ENCODE results near the gene PCAT7.

Gene PCAT7

GRCh38 chr9:94606646-94607422 lies 52.0 kb downstream of the PCAT7 start:
- no peak for DNase-seq

GRCh38 chr9:94607423-94607691 lies 52.5 kb downstream of the PCAT7 start:
- DNase-seq = no peak

DNA sequence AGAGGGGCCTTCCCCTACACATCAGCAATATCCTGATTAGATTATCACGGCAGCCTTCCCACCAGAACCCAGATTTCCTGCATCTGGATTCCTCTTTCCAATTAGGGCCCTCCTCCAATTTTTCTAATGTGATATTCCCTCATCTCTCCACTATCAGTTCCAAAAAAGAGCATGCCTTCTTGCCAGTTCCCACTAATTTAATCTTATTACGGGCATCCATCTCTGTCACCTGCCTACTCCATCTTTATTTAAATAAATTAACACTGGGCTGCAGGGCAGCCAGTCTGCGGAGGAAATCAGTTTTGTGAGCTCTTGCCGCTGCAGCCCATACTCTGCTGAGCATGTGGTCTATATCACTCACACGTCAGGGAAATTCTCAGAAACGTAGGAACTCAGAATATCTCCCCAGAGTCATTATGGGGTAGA lies 55.3 kb downstream of the PCAT7 start:
- DNase-seq = no peak

- peak; percentile 68 to 73 for DNase-seq
Observed at GRCh38 chr9:94611638-94612068, 56.8 kb downstream of the PCAT7 start.

DNA sequence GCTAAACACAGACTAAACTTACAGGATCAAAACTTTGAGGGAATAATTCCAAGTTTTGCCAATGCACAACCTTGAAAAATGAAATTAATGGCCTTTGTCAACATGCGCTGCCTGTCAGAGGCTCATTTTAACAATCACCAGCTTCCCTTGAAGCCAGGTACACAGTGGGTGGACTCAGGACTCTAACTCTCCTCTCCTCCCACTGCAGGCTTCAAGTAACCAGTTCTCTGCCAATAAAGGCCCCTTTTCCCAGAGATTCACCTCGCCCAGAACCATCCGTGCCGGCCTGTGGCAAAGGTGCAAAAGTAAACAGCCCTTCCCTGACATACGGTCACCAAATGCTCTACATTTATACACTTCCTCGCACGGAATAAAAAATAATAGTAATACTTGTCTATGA lies 57.2 kb downstream of the PCAT7 start:
- DNase-seq = no peak

DNA sequence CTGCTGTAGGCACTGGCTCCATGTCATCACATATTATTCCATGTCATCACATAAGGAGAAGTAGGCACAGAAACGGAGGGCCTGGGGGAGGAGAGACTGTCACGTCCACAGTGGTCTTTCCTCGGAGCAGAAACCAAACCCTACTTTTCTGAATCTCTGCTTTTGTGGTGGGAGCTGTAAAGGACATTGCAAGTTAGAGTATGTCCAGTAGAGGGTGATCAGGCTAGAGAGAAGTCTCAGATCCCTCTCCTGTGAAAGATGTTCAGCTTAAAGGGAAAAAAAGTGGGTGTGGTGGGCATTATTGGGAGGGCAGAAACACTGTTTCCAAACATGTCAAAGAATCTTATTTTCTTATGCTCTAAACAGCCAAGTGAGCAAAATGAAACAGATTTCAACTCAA lies 58.1 kb downstream of the PCAT7 start:
- no peak for DNase-seq

DNA sequence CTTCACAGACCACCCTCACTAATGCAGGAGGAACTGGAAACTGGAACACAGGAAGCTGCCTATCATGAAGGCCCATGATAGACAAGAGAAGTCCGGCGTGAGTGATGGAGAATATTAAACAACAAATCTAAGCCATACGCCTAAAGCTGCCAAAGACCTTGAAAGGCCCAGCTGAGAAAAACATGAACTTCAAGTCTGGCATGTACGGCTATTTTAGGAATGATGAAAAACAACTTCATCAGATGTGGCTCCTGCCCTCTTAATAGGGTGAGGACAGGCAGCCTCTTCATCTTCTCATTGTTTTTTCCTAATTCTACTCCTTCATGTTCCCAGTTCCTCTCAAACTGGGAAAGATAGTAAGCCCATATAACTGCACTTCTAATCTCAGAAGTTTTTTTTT lies 64.1 kb downstream of the PCAT7 start:
- DNase-seq = no peak

Data from activated CD4-positive, alpha-beta T cell treated with anti-CD3 and anti-CD28 coated beads, Interleukin-2, amount 50 U/mL, for 48 hours (primary cell).